Spleen (tissue), 11 donors: ENCODE data around the gene UGT1A4. TPM values are rescaled to one million over a fixed set of nuclear protein-coding genes. Genes with fewer than 3 reads are reported as not detected.
A peak's percentile ranks its signal among the peaks of the same experiment; 100 is the strongest.

Experiments used
- DNase-seq: peaks from one replicate; pipeline ENCODE4 v3.0.0-alpha.2; 2020
- H3K27ac ChIP-seq, 8 donors: fragments of 200-600 bp; sonication (generic) in 7 of 8; 1 replicate in 4 of 8; 2 replicates in 4 of 8; pipeline versions ENCODE4 v1.5.0 to v1.8.0; 2016 to 2021; ENCODE audit warnings: inconsistent platforms in 4 of 8, mild to moderate bottlenecking in 4 of 8, moderate library complexity in 1 of 8
- H3K27me3 ChIP-seq, 7 donors: fragments of 200-600 bp; sonication (generic) in 6 of 7; replicated peaks in 1 of 7; 1 replicate in 4 of 7; 2 replicates in 3 of 7; pipeline versions ENCODE4 v1.5.0 to v1.8.0; 2016 to 2021; ENCODE audit warnings: inconsistent platforms in 3 of 7, mild to moderate bottlenecking in 1 of 7
- H3K36me3 ChIP-seq, 6 donors: fragments of 200-600 bp; sonication (generic) in 5 of 6; 1 replicate in 4 of 6; 2 replicates in 2 of 6; pipeline versions ENCODE4 v1.5.0 to v1.8.0; 2016 to 2021; ENCODE audit warnings: inconsistent platforms in 2 of 6
- H3K4me1 ChIP-seq, 6 donors: fragments of 200-600 bp; sonication (generic) in 5 of 6; 1 replicate in 3 of 6; 2 replicates in 3 of 6; pipeline versions ENCODE4 v1.5.0 to v1.8.0; 2016 to 2021; ENCODE audit warnings: inconsistent platforms in 3 of 6
- H3K4me3 ChIP-seq, 8 donors: fragments of 200-600 bp; sonication (generic) in 7 of 8; 1 replicate in 4 of 8; 2 replicates in 4 of 8; pipeline versions ENCODE4 v1.5.0 to v1.8.0; 2016 to 2021; ENCODE audit warnings: inconsistent platforms in 4 of 8, mild to moderate bottlenecking in 4 of 8, moderate library complexity in 2 of 8
- H3K9me3 ChIP-seq, 8 donors: fragments of 200-600 bp; sonication (generic) in 7 of 8; 1 replicate in 4 of 8; 2 replicates in 4 of 8; pipeline versions ENCODE4 v1.5.0 to v1.8.0; 2016 to 2021; ENCODE audit warnings: inconsistent platforms in 4 of 8
- POLR2A ChIP-seq, 3 donors: fragments of 450-650 bp; IDR thresholded peaks; one replicate each; pipeline ENCODE4 v1.5.1; 2017; ENCODE audit warnings: antibody characterized with exemption in 3 of 3, mild to moderate bottlenecking in 1 of 3
- POLR2AphosphoS5 ChIP-seq, 3 donors: sonication (generic); formaldehyde crosslinking; IDR thresholded peaks; one replicate each; pipeline ENCODE4 v1.5.1; 2017; ENCODE audit warnings: antibody characterized with exemption in 3 of 3
- WGBS, 5 donors: extraction: QIAGEN DNeasy Blood & Tissue Kit in 3 of 5; methylation state at CpG; one replicate each; pipeline versions ENCODE4 v1.1.5 to v1.1.7; 2013 to 2018; 5-methylcytosine and 5-hydroxymethylcytosine counted together
- intact Hi-C: fragments of 100-400 bp; cut with DNase I; formaldehyde crosslinking; loops from one replicate; pipeline ENCODE4 v1.15.0; 2023; ENCODE audit warnings: low total_unique reads
- polyA plus RNA-seq, 3 donors: library from polyadenylated mRNA; stranded (reverse); fragments of 200-250 nt; gene quantifications; one replicate each; pipeline ENCODE4 v1.2.1, GENCODE V29; 2013
- total RNA-seq, 7 donors: library from RNA; depleted of rRNA in 3 of 7; stranded (reverse); fragments of >200 nt in 3 of 7; fragmentation: NEBNext Ultra II Directional in 4 of 7; extraction: Animal tissue kit (Norgen Biotek cat#: 25700) in 4 of 7; gene quantifications; one replicate each; pipeline versions ENCODE4 v1.1.0 to v1.2.1, GENCODE V29; 2016 to 2021
- TF ChIP-seq, protein P1 (sequence below), 11 experiments: fragments of 200-600 bp in 7 of 11; fragments of 450-650 bp in 4 of 11; sonication (generic) in 4 of 11; IDR thresholded peaks in 8 of 11; conservative IDR thresholded peaks in 3 of 11; 1 replicate in 7 of 11; 2 replicates in 4 of 11; pipeline versions ENCODE4 v1.4.0 to v1.8.0; 2016 to 2021; ENCODE audit warnings: antibody characterized with exemption in 11 of 11, inconsistent platforms in 4 of 11, mild to moderate bottlenecking in 1 of 11
- donor health status: healthy with polysubstance abuse.
- donor health status: DM: no; HTN: no; CAD: no; lungs with moderate emphysema.
- donor health status: DM: no; HTN: no; CAD: no.
- donor health status: Bipolar disorder and iron deficiency.
- donor health status: healthy.
- donor health status: DM: no; HTN: no; CAD: no.
- donor health status: DM: yes; HTN: yes; CAD: no.

The UGT1A4 gene
- total and polyA plus RNA-seq, 10 donors: not detected

DNA sequence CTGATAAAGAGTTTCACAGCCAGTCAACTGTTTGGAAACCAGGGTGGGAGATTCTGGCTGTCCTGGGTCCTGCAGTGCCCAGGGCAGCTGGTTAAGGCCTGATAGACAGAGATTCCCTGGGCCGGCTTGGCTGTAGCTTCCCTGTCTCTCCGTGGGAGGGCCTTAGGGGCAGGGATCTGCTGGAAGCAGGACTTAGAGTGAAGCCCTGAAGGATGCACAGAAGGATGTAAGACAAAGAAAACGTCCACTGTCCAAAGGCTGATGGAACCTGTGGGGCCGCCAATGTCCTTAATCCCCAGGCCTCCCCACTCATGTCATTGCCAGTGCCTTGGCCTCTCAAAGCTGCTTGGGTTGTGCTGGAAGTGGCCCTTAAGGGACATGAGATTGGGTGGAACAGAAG is 92.6 kb downstream of the UGT1A4 start:
- Histone ChIP-seq H3K4me1 (no peaks in the 10 kb centered on the region), H3K36me3 (no peaks in the 10 kb centered on the region), H3K27me3 (peaks cover 0 to 49% (median 0%) of the 10 kb centered on the region in 7 donors), H3K9me3 (no peaks in the 10 kb centered on the region), H3K27ac (no peak overlapping the region), H3K4me3 (no peak overlapping the region)
- TF ChIP-seq POLR2AphosphoS5 (IDR thresholded peaks at IDR 0.05): no peak
- TF ChIP-seq POLR2A (IDR thresholded peaks at IDR 0.05): no peak
- TF ChIP-seq, protein P1, sequence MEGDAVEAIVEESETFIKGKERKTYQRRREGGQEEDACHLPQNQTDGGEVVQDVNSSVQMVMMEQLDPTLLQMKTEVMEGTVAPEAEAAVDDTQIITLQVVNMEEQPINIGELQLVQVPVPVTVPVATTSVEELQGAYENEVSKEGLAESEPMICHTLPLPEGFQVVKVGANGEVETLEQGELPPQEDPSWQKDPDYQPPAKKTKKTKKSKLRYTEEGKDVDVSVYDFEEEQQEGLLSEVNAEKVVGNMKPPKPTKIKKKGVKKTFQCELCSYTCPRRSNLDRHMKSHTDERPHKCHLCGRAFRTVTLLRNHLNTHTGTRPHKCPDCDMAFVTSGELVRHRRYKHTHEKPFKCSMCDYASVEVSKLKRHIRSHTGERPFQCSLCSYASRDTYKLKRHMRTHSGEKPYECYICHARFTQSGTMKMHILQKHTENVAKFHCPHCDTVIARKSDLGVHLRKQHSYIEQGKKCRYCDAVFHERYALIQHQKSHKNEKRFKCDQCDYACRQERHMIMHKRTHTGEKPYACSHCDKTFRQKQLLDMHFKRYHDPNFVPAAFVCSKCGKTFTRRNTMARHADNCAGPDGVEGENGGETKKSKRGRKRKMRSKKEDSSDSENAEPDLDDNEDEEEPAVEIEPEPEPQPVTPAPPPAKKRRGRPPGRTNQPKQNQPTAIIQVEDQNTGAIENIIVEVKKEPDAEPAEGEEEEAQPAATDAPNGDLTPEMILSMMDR (IDR thresholded peaks at IDR 0.05 in 8 of 11, conservative IDR thresholded peaks at IDR 0.05 in 3 of 11): no peak
- peak; percentile 49 for DNase-seq
- intact Hi-C loops: no loop called here
- 71 to 84% (median 79%) methylated on average over 4 of the region's 4 CpGs for WGBS, 5 donors

DNA sequence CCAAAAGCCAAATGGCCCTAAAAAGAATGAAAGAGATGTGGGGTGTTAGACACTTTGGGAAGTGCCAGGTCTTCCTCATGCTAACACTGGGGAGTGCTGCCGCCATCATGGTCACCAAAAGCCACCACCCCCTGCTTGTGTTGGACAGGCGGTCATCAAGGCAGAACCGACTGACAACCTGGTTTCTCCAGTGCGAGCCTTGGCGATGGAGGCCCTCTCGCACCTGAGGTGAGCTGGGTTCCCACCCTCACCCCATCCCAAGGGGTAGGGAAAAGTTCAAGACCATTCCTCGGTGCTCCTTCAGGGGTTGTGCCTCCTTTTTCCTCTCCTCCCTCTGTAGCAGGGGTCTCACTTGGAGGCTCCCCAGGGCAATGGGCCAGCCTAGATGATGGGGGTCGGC is 93.2 kb downstream of the UGT1A4 start:
- peak; percentile 38 for DNase-seq
- peaks cover 0 to 49% (median 0%) of the 10 kb centered on the region in 7 donors for H3K27me3 ChIP-seq
- no peak overlapping the region for H3K27ac ChIP-seq
- H3K9me3 ChIP-seq: peaks cover 0 to 4% (median 0%) of the 10 kb centered on the region in 8 donors
- no peak overlapping the region for H3K4me3 ChIP-seq
- no peaks in the 10 kb centered on the region for H3K36me3 ChIP-seq
- WGBS, 5 donors: 82 to 93% (median 89%) methylated on average over 8 of the region's 8 CpGs
- no peaks in the 10 kb centered on the region for H3K4me1 ChIP-seq
- no peak for TF ChIP-seq POLR2AphosphoS5 (IDR thresholded peaks at IDR 0.05)
- no peak for TF ChIP-seq POLR2A (IDR thresholded peaks at IDR 0.05)
- TF ChIP-seq, protein P1 (IDR thresholded peaks at IDR 0.05 in 8 of 11, conservative IDR thresholded peaks at IDR 0.05 in 3 of 11): no peak
- intact Hi-C loops: no loop called here

DNA sequence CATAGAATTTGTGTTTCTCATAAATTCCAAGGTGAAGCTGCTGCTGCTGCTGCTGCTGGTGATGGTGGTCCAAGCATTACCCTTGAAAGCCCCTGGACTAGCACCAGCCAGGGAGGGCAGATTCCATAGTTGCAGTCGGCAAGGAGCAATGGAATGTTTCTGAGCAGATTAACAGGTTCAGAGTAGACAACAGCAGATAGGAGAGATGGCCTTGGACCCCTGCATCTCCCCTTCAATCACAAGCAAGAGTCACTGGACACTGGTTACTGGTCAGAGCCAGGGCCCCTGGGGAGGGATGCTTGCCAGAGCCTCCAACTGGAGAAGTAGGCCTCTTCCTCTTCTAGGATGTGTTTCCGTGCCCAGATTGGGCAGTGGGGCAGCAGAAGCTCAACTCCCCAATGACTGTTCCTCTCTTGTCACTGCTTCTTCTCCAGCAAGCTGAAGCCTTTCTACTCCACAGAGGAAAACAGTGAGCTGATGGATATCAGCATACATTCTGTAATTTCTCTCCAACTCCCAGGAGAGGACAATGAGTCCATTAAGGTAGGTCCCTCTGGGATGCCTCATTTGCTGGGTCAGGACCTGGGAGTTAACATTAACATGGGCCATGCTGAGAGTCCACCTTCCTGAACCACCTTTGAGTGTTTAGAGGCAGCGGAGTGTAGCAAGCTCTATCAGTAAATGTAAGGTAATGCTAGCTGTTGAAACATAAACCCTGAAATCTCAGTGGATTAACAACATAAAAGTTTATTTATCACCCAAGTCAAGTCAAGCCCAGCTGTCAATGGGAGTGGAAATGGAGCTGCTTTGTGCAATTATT is 94.9 kb downstream of the UGT1A4 start:
- intact Hi-C loops: no loop called here
- 78 to 89% (median 84%) methylated on average over 3 of the region's 3 CpGs for WGBS, 5 donors
- peak; percentile 16 for DNase-seq
- peaks cover 0 to 4% (median 0%) of the 10 kb centered on the region in 8 donors for H3K9me3 ChIP-seq
- no peaks in the 10 kb centered on the region for H3K36me3 ChIP-seq
- TF ChIP-seq POLR2A (IDR thresholded peaks at IDR 0.05) (no peak), POLR2AphosphoS5 (IDR thresholded peaks at IDR 0.05) (no peak)
- TF ChIP-seq, protein P1 (IDR thresholded peaks at IDR 0.05 in 8 of 11, conservative IDR thresholded peaks at IDR 0.05 in 3 of 11): no peak
- no peaks in the 10 kb centered on the region for H3K4me1 ChIP-seq
- no peak overlapping the region for H3K27ac ChIP-seq
- H3K4me3 ChIP-seq: no peak overlapping the region
- H3K27me3 ChIP-seq: peaks cover 0 to 35% (median 0%) of the 10 kb centered on the region in 7 donors

DNA sequence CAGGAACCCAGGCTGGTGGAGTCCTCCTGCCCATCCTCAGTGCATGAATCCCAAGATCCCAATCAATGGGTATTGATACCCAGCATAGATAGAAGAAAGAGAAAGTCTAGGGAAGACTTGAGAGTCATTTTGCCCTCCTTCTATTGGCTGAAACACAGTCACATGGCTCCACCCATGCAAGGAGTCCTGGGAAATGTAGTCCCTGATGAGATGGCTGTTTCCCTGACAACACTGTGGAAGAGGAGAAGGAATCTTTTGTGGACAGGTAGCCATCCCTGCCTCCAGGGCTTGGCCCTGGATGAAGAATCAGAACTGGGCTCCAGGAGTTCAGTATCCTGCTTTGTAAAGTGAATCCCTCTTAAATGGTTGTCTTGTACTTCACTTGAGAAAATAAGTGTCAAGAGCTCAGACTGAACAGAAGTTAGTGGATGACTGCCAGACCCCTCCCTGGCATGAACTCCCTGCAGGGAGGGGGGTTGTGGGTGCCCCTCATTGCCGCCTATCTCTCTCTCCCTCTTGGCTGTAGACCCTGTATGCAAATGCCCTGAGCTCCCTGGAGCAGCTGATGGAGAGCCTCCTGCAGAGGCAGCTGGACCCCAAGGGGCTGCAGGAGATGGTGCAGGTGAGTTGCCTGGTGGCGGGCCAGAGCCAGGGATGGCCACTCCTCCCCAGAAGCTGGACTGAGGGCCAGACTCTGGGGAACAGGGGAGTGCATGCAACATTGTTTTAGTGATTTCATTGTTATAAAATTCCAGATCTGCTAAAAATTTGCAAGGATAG is 95.7 kb downstream of the UGT1A4 start:
- H3K9me3 ChIP-seq: peaks cover 0 to 4% (median 0%) of the 10 kb centered on the region in 8 donors
- 61 to 86% (median 74%) methylated on average over 2 of the region's 2 CpGs for WGBS, 5 donors
- no peaks in the 10 kb centered on the region for H3K4me1 ChIP-seq
- peaks cover 0 to 28% (median 0%) of the 10 kb centered on the region in 7 donors for H3K27me3 ChIP-seq
- intact Hi-C loops: no loop called here
- TF ChIP-seq, protein P1 (IDR thresholded peaks at IDR 0.05 in 8 of 11, conservative IDR thresholded peaks at IDR 0.05 in 3 of 11): no peak
- no peak for TF ChIP-seq POLR2AphosphoS5 (IDR thresholded peaks at IDR 0.05)
- no peak for TF ChIP-seq POLR2A (IDR thresholded peaks at IDR 0.05)
- no peak overlapping the region for H3K4me3 ChIP-seq
- no peak overlapping the region for H3K27ac ChIP-seq
- peak; percentile 73 for DNase-seq
- H3K36me3 ChIP-seq: no peaks in the 10 kb centered on the region
